ENCODE results near the gene CNGA3.

CNGA3 gene

GRCh38 chr2:98329549-98329948 lies 16.7 kb upstream of the CNGA3 start:
- DNase-seq = no peak

- no peak for DNase-seq
These were observed 13.3 kb upstream of the CNGA3 start for GRCh38 chr2:98332989-98333388.

GRCh38 chr2:98333922-98334321 lies 12.3 kb upstream of the CNGA3 start:
- DNase-seq = no peak

GRCh38 chr2:98334439-98335078 lies 11.7 kb upstream of the CNGA3 start:
- DNase-seq = no peak

GRCh38 chr2:98335271-98335670 lies 11.0 kb upstream of the CNGA3 start:
- DNase-seq = no peak

GRCh38 chr2:98341241-98341640 lies 5.0 kb upstream of the CNGA3 start:
- DNase-seq = no peak

- DNase-seq = no peak
These were observed 3.0 kb upstream of the CNGA3 start for GRCh38 chr2:98343285-98343684.

- no peak for DNase-seq
These were observed 1.2 kb downstream of the CNGA3 start for GRCh38 chr2:98347298-98348065.

GRCh38 chr2:98348066-98348561 lies 1.9 kb downstream of the CNGA3 start:
- peak; percentile 47 for DNase-seq

- no peak for DNase-seq
These were observed 4.2 kb downstream of the CNGA3 start for GRCh38 chr2:98350411-98350810.

- DNase-seq = no peak
These were observed 9.6 kb downstream of the CNGA3 start for GRCh38 chr2:98355881-98356280.

- DNase-seq = no peak
These were observed 10.5 kb downstream of the CNGA3 start for GRCh38 chr2:98356729-98357128.

GRCh38 chr2:98357849-98358248 lies 11.6 kb downstream of the CNGA3 start:
- DNase-seq = no peak

- no peak for DNase-seq
These were observed 13.7 kb downstream of the CNGA3 start for GRCh38 chr2:98359986-98360385.

- DNase-seq = no peak
These were observed 21.5 kb downstream of the CNGA3 start for GRCh38 chr2:98367721-98368120.

- no peak for DNase-seq
These were observed 23.5 kb downstream of the CNGA3 start for GRCh38 chr2:98369710-98370239.

- DNase-seq = no peak
These were observed 25.9 kb downstream of the CNGA3 start for GRCh38 chr2:98372121-98372520.

- no peak for DNase-seq
These were observed 26.3 kb downstream of the CNGA3 start for GRCh38 chr2:98372579-98372978.

GRCh38 chr2:98374286-98374685 lies 28.0 kb downstream of the CNGA3 start:
- no peak for DNase-seq

GRCh38 chr2:98374958-98375570 lies 28.8 kb downstream of the CNGA3 start:
- DNase-seq = no peak

- no peak for DNase-seq
These were observed 30.1 kb downstream of the CNGA3 start for GRCh38 chr2:98376301-98376910.

- no peak for DNase-seq
These were observed 30.7 kb downstream of the CNGA3 start for GRCh38 chr2:98376996-98377395.

GRCh38 chr2:98377544-98377943 lies 31.3 kb downstream of the CNGA3 start:
- no peak for DNase-seq
